ENCODE measurements around the gene UBE3C. TPM values are rescaled to one million over a fixed set of nuclear protein-coding genes. Genes with fewer than 3 reads are reported as not detected.
A peak's percentile ranks its signal among the peaks of the same experiment; 100 is the strongest.
"Not testable (repeated sequence)": the region's sequence is repeated elsewhere in the genome, so short reads cannot be mapped to it uniquely, and the experiment has no call there.

UBE3C gene
- 55.2 and 84.8 TPM in 2 replicates for total RNA-seq (2014; rRNA removed; shearing (Covaris generic); ENCODE audit: low replicate concordance)

GRCh38 chr7:157138424-157139110 lies at the start of gene UBE3C:
Gene UBE3C, plus strand, starts transcription at chr7:157138926. Its CDS starts 347 bp downstream, at chr7:157139273.
- peak within 1 kb of the TSS; percentile 94 for H3K4me3 ChIP-seq (ENCODE audit: low read length)
- H3K27ac ChIP-seq (ENCODE audit: low read length): peak within 1 kb of the TSS; percentile 82
- peak within 1 kb of the TSS; percentile 86 for H2AFZ ChIP-seq (ENCODE audit: low read length)
- H3K9me2 ChIP-seq (replicated peaks; ENCODE audit: insufficient read depth, low read length): no peaks in the 10 kb centered on the region
- no peaks in the 10 kb centered on the region for H3K9me3 ChIP-seq (ENCODE audit: low read length)
- H3K79me2 ChIP-seq (ENCODE audit: low read length): peaks cover 45% of the 10 kb centered on the region
- H3K36me3 ChIP-seq (ENCODE audit: insufficient read depth, low read length): peaks cover 26% of the 10 kb centered on the region; the same call in 1 of the 2 replicates
- peak within 1 kb of the TSS; percentile 93 for H3K4me2 ChIP-seq (ENCODE audit: low read depth, low read length, poor library complexity, severe bottlenecking)
- peaks cover 25% of the 10 kb centered on the region for H3K4me1 ChIP-seq (ENCODE audit: low read length)
- H3K9ac ChIP-seq (ENCODE audit: low read length): peak within 1 kb of the TSS; percentile 99
- peaks cover 39% of the 10 kb centered on the region for H4K20me1 ChIP-seq (ENCODE audit: insufficient read depth, low read depth, low read length)
- no peaks in the 10 kb centered on the region for H3K27me3 ChIP-seq (ENCODE audit: low read length)
- DNase-seq: peak; percentile 97

GRCh38 chr7:157089100-157089610 lies 49.6 kb upstream of the UBE3C start:
- no peaks in the 10 kb centered on the region for H3K27me3 ChIP-seq (ENCODE audit: low read length)
- H2AFZ ChIP-seq (ENCODE audit: low read length): no peak overlapping the region
- no peaks in the 10 kb centered on the region for H4K20me1 ChIP-seq (ENCODE audit: insufficient read depth, low read depth, low read length)
- no peaks in the 10 kb centered on the region for H3K9me2 ChIP-seq (replicated peaks; ENCODE audit: insufficient read depth, low read length)
- H3K36me3 ChIP-seq (ENCODE audit: insufficient read depth, low read length): no peaks in the 10 kb centered on the region
- H3K79me2 ChIP-seq (ENCODE audit: low read length): no peaks in the 10 kb centered on the region
- H3K27ac ChIP-seq (ENCODE audit: low read length): no peak overlapping the region
- no peak overlapping the region for H3K4me2 ChIP-seq (ENCODE audit: low read depth, low read length, poor library complexity, severe bottlenecking)
- H3K4me3 ChIP-seq (ENCODE audit: low read length): no peak overlapping the region
- no peak for DNase-seq
- no peaks in the 10 kb centered on the region for H3K4me1 ChIP-seq (ENCODE audit: low read length)
- H3K9me3 ChIP-seq (ENCODE audit: low read length): no peaks in the 10 kb centered on the region
- H3K9ac ChIP-seq (ENCODE audit: low read length): no peak overlapping the region

GRCh38 chr7:157090485-157091165 lies 48.1 kb upstream of the UBE3C start:
- H3K79me2 ChIP-seq (ENCODE audit: low read length): no peaks in the 10 kb centered on the region
- H3K27me3 ChIP-seq (ENCODE audit: low read length): no peaks in the 10 kb centered on the region
- H3K9me2 ChIP-seq (replicated peaks; ENCODE audit: insufficient read depth, low read length): no peaks in the 10 kb centered on the region
- no peak overlapping the region for H3K27ac ChIP-seq (ENCODE audit: low read length)
- H3K4me1 ChIP-seq (ENCODE audit: low read length): no peaks in the 10 kb centered on the region
- no peaks in the 10 kb centered on the region for H3K36me3 ChIP-seq (ENCODE audit: insufficient read depth, low read length)
- H3K9ac ChIP-seq (ENCODE audit: low read length): no peak overlapping the region
- no peak overlapping the region for H3K4me2 ChIP-seq (ENCODE audit: low read depth, low read length, poor library complexity, severe bottlenecking)
- no peak overlapping the region for H2AFZ ChIP-seq (ENCODE audit: low read length)
- H3K4me3 ChIP-seq (ENCODE audit: low read length): no peak overlapping the region
- H3K9me3 ChIP-seq (ENCODE audit: low read length): no peaks in the 10 kb centered on the region
- DNase-seq: no peak
- H4K20me1 ChIP-seq (ENCODE audit: insufficient read depth, low read depth, low read length): no peaks in the 10 kb centered on the region

- no peaks in the 10 kb centered on the region for H3K4me1 ChIP-seq (ENCODE audit: low read length)
- no peak overlapping the region for H3K9ac ChIP-seq (ENCODE audit: low read length)
- no peaks in the 10 kb centered on the region for H3K9me2 ChIP-seq (replicated peaks; ENCODE audit: insufficient read depth, low read length)
- H3K36me3 ChIP-seq (ENCODE audit: insufficient read depth, low read length): no peaks in the 10 kb centered on the region
- no peak overlapping the region for H3K4me3 ChIP-seq (ENCODE audit: low read length)
- H3K9me3 ChIP-seq (ENCODE audit: low read length): no peaks in the 10 kb centered on the region
- no peak overlapping the region for H3K27ac ChIP-seq (ENCODE audit: low read length)
- DNase-seq: no peak
- H3K79me2 ChIP-seq (ENCODE audit: low read length): no peaks in the 10 kb centered on the region
- no peaks in the 10 kb centered on the region for H3K27me3 ChIP-seq (ENCODE audit: low read length)
- no peaks in the 10 kb centered on the region for H4K20me1 ChIP-seq (ENCODE audit: insufficient read depth, low read depth, low read length)
- no peak overlapping the region for H2AFZ ChIP-seq (ENCODE audit: low read length)
- no peak overlapping the region for H3K4me2 ChIP-seq (ENCODE audit: low read depth, low read length, poor library complexity, severe bottlenecking)
Measured at GRCh38 chr7:157096286-157097055, 42.3 kb upstream of the UBE3C start.

- H3K27ac ChIP-seq (ENCODE audit: low read length): no peak overlapping the region
- no peaks in the 10 kb centered on the region for H3K4me1 ChIP-seq (ENCODE audit: low read length)
- DNase-seq: no peak
- H3K36me3 ChIP-seq (ENCODE audit: insufficient read depth, low read length): no peaks in the 10 kb centered on the region
- no peak overlapping the region for H3K4me3 ChIP-seq (ENCODE audit: low read length)
- H3K4me2 ChIP-seq (ENCODE audit: low read depth, low read length, poor library complexity, severe bottlenecking): no peak overlapping the region
- no peaks in the 10 kb centered on the region for H3K27me3 ChIP-seq (ENCODE audit: low read length)
- no peaks in the 10 kb centered on the region for H3K9me3 ChIP-seq (ENCODE audit: low read length)
- H3K79me2 ChIP-seq (ENCODE audit: low read length): no peaks in the 10 kb centered on the region
- no peaks in the 10 kb centered on the region for H4K20me1 ChIP-seq (ENCODE audit: insufficient read depth, low read depth, low read length)
- H3K9ac ChIP-seq (ENCODE audit: low read length): no peak overlapping the region
- no peaks in the 10 kb centered on the region for H3K9me2 ChIP-seq (replicated peaks; ENCODE audit: insufficient read depth, low read length)
- no peak overlapping the region for H2AFZ ChIP-seq (ENCODE audit: low read length)
Measured at GRCh38 chr7:157097056-157097329, 41.7 kb upstream of the UBE3C start.

GRCh38 chr7:157097569-157097968 lies 41.2 kb upstream of the UBE3C start:
- no peak for DNase-seq
- no peaks in the 10 kb centered on the region for H3K4me1 ChIP-seq (ENCODE audit: low read length)
- no peak overlapping the region for H3K9ac ChIP-seq (ENCODE audit: low read length)
- H4K20me1 ChIP-seq (ENCODE audit: insufficient read depth, low read depth, low read length): no peaks in the 10 kb centered on the region
- no peaks in the 10 kb centered on the region for H3K27me3 ChIP-seq (ENCODE audit: low read length)
- H3K27ac ChIP-seq (ENCODE audit: low read length): no peak overlapping the region
- H3K9me2 ChIP-seq (replicated peaks; ENCODE audit: insufficient read depth, low read length): no peaks in the 10 kb centered on the region
- no peak overlapping the region for H2AFZ ChIP-seq (ENCODE audit: low read length)
- no peaks in the 10 kb centered on the region for H3K9me3 ChIP-seq (ENCODE audit: low read length)
- no peak overlapping the region for H3K4me2 ChIP-seq (ENCODE audit: low read depth, low read length, poor library complexity, severe bottlenecking)
- H3K36me3 ChIP-seq (ENCODE audit: insufficient read depth, low read length): no peaks in the 10 kb centered on the region
- H3K4me3 ChIP-seq (ENCODE audit: low read length): no peak overlapping the region
- H3K79me2 ChIP-seq (ENCODE audit: low read length): no peaks in the 10 kb centered on the region

GRCh38 chr7:157100005-157100404 lies 38.7 kb upstream of the UBE3C start:
- H4K20me1 ChIP-seq (ENCODE audit: insufficient read depth, low read depth, low read length); H3K9ac ChIP-seq (ENCODE audit: low read length); H3K27me3 ChIP-seq (ENCODE audit: low read length); H3K36me3 ChIP-seq (ENCODE audit: insufficient read depth, low read length); H3K79me2 ChIP-seq (ENCODE audit: low read length); H3K9me2 ChIP-seq (replicated peaks; ENCODE audit: insufficient read depth, low read length); H3K4me3 ChIP-seq (ENCODE audit: low read length); H2AFZ ChIP-seq (ENCODE audit: low read length); H3K27ac ChIP-seq (ENCODE audit: low read length); H3K4me1 ChIP-seq (ENCODE audit: low read length); H3K9me3 ChIP-seq (ENCODE audit: low read length); DNase-seq; H3K4me2 ChIP-seq (ENCODE audit: low read depth, low read length, poor library complexity, severe bottlenecking): not testable (repeated sequence)

- H3K4me1 ChIP-seq (ENCODE audit: low read length); H3K27me3 ChIP-seq (ENCODE audit: low read length); H3K79me2 ChIP-seq (ENCODE audit: low read length); H3K9me2 ChIP-seq (replicated peaks; ENCODE audit: insufficient read depth, low read length); H4K20me1 ChIP-seq (ENCODE audit: insufficient read depth, low read depth, low read length); DNase-seq; H3K36me3 ChIP-seq (ENCODE audit: insufficient read depth, low read length); H3K9ac ChIP-seq (ENCODE audit: low read length); H2AFZ ChIP-seq (ENCODE audit: low read length); H3K9me3 ChIP-seq (ENCODE audit: low read length); H3K4me3 ChIP-seq (ENCODE audit: low read length); H3K4me2 ChIP-seq (ENCODE audit: low read depth, low read length, poor library complexity, severe bottlenecking); H3K27ac ChIP-seq (ENCODE audit: low read length): not testable (repeated sequence)
Measured at GRCh38 chr7:157103641-157104040, 35.1 kb upstream of the UBE3C start.

Measured in Karpas-422 (cell line).